Trophoblast cell (in vitro differentiated cells and primary cell): ENCODE measurements around the gene C11orf58.
A peak's percentile ranks its signal among the peaks of the same experiment; 100 is the strongest.

Source experiments
- DNase-seq, 2 donors: peaks; one replicate each; pipeline ENCODE4 v3.0.0-alpha.2; 2016
- H2AFZ ChIP-seq: 2 replicates; pipeline ENCODE4 v1.6.1; 2013; ENCODE audit warnings: low read length, moderate library complexity, mild to moderate bottlenecking; ENCODE audit not compliant: insufficient read depth, poor library complexity
- H2AK5ac ChIP-seq: 2 replicates; pipeline ENCODE4 v1.6.1; 2013; ENCODE audit warnings: mild to moderate bottlenecking, low read length
- H2BK120ac ChIP-seq: 2 replicates; pipeline ENCODE4 v1.6.1; 2013; ENCODE audit warnings: low read length, mild to moderate bottlenecking, moderate library complexity; ENCODE audit not compliant: insufficient read depth, poor library complexity
- H2BK12ac ChIP-seq: 2 replicates; pipeline ENCODE4 v1.6.1; 2013; ENCODE audit warnings: mild to moderate bottlenecking, low read length, moderate library complexity
- H2BK5ac ChIP-seq: 2 replicates; pipeline ENCODE4 v1.6.1; 2013; ENCODE audit warnings: low read length, low read depth, moderate library complexity, mild to moderate bottlenecking; ENCODE audit not compliant: poor library complexity
- H3K14ac ChIP-seq: 2 replicates; pipeline ENCODE4 v1.6.1; 2013; ENCODE audit warnings: mild to moderate bottlenecking, low read length
- H3K18ac ChIP-seq: 2 replicates; pipeline ENCODE4 v1.6.1; 2013; ENCODE audit warnings: mild to moderate bottlenecking, low read length
- H3K23ac ChIP-seq: 2 replicates; pipeline ENCODE4 v1.6.1; 2013; ENCODE audit warnings: low read length
- H3K27ac ChIP-seq: 2 replicates; pipeline ENCODE4 v1.5.1; 2013; ENCODE audit warnings: low read depth, mild to moderate bottlenecking, inconsistent platforms, low read length, moderate library complexity
- H3K27me3 ChIP-seq: 2 replicates; pipeline ENCODE4 v1.6.1; 2013; ENCODE audit warnings: inconsistent platforms, mild to moderate bottlenecking, low read length, moderate library complexity; ENCODE audit not compliant: insufficient read depth
- H3K36me3 ChIP-seq, 2 experiments: 1 replicate in 1 of 2; 2 replicates in 1 of 2; pipeline ENCODE4 v1.6.1; 2013; ENCODE audit warnings: low read length in 2 of 2, mild to moderate bottlenecking in 2 of 2, moderate library complexity in 1 of 2; ENCODE audit not compliant: insufficient read depth in 2 of 2, control insufficient read depth in 1 of 2
- H3K4ac ChIP-seq: 2 replicates; pipeline ENCODE4 v1.6.1; 2013; ENCODE audit warnings: low read depth, mild to moderate bottlenecking, low read length, moderate library complexity
- H3K4me1 ChIP-seq, 2 experiments: 1 replicate in 1 of 2; 2 replicates in 1 of 2; pipeline ENCODE4 v1.6.1; 2013; ENCODE audit warnings: low read length in 2 of 2, mild to moderate bottlenecking in 2 of 2, moderate library complexity in 1 of 2; ENCODE audit not compliant: insufficient read depth in 2 of 2, control insufficient read depth in 1 of 2
- H3K4me2 ChIP-seq: 2 replicates; pipeline ENCODE4 v1.6.1; 2013; ENCODE audit warnings: inconsistent platforms, mild to moderate bottlenecking, low read length, moderate library complexity
- H3K4me3 ChIP-seq: 2 replicates; pipeline ENCODE4 v1.5.1; 2013; ENCODE audit warnings: mild to moderate bottlenecking, low read depth, low read length, inconsistent platforms
- H3K79me1 ChIP-seq: one replicate; pipeline ENCODE4 v1.6.1; 2013; ENCODE audit warnings: low read length
- H3K79me2 ChIP-seq: 2 replicates; pipeline ENCODE4 v1.6.1; 2013; ENCODE audit warnings: low read length, mild to moderate bottlenecking; ENCODE audit not compliant: control insufficient read depth, insufficient read depth, poor library complexity
- H3K9ac ChIP-seq: 2 replicates; pipeline ENCODE4 v1.6.1; 2013; ENCODE audit warnings: mild to moderate bottlenecking, low read length
- H3K9me3 ChIP-seq: 2 replicates; pipeline ENCODE4 v1.6.1; 2013; ENCODE audit warnings: low read depth, mild to moderate bottlenecking, control low read depth, inconsistent platforms, low read length; ENCODE audit not compliant: insufficient read depth
- H4K12ac ChIP-seq: 2 replicates; pipeline ENCODE4 v1.6.1; 2013; ENCODE audit warnings: low read depth, mild to moderate bottlenecking, low read length, moderate library complexity
- H4K8ac ChIP-seq: 2 replicates; pipeline ENCODE4 v1.6.1; 2013; ENCODE audit warnings: low read depth, mild to moderate bottlenecking, low read length, moderate library complexity
- H4K91ac ChIP-seq: one replicate; pipeline ENCODE4 v1.6.1; 2013; ENCODE audit warnings: low read depth, mild to moderate bottlenecking, low read length, moderate library complexity
- WGBS: extraction: QIAGEN DNeasy Blood & Tissue Kit; methylation state at CpG from one replicate; pipeline ENCODE4 v1.1.7; 2013; ENCODE audit warnings: missing lambda C conversion rate; ENCODE audit not compliant: insufficient read length, insufficient coverage; ENCODE audit errors: extremely low coverage; 5-methylcytosine and 5-hydroxymethylcytosine counted together

The C11orf58 gene

DNA sequence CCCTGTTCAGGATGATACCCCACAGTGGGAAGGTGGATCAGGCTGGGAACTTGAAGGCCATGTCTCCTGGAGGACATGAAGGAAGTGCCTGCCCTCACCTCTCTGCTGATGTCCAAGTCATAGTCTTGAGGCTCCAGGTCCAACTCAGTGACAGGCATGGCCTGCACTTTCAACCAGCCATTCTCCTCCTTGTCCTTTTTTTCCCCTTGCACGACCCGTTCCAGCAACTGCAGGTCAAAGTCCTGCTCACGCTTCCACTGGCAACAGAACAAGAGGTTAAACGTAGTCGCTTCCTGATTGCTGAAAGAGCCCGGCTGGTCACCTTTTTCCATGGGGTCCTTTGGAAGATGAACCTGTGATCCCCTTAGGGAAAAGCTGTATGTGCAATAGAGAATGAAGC lies 47.7 kb downstream of the C11orf58 start:
- Histone ChIP-seq H3K9ac (no peak overlapping the region), H4K8ac (no peak overlapping the region), H3K14ac (no peak overlapping the region), H3K79me1 (peaks cover 9% of the 10 kb centered on the region), H2BK12ac (no peak overlapping the region), H2BK5ac (no peak overlapping the region), H3K23ac (no peak overlapping the region), H2AFZ (no peak overlapping the region), H3K36me3 (peaks cover 50 to 72% of the 10 kb centered on the region in 2 experiments), H3K4ac (no peak overlapping the region), H3K79me2 (no peaks in the 10 kb centered on the region), H2AK5ac (no peak overlapping the region), H3K4me3 (no peak overlapping the region), H4K12ac (no peak overlapping the region), H3K18ac (no peak overlapping the region), H2BK120ac (no peak overlapping the region), H4K91ac (no peak overlapping the region), H3K9me3 (peaks cover 3% of the 10 kb centered on the region), H3K4me2 (no peak overlapping the region), H3K4me1 (peaks cover 21 to 26% of the 10 kb centered on the region in 2 experiments), H3K27me3 (no peaks in the 10 kb centered on the region), H3K27ac (no peak overlapping the region)
- WGBS: no CpG with 5 or more reads among the region's 6 CpGs
- no peak for DNase-seq

DNA sequence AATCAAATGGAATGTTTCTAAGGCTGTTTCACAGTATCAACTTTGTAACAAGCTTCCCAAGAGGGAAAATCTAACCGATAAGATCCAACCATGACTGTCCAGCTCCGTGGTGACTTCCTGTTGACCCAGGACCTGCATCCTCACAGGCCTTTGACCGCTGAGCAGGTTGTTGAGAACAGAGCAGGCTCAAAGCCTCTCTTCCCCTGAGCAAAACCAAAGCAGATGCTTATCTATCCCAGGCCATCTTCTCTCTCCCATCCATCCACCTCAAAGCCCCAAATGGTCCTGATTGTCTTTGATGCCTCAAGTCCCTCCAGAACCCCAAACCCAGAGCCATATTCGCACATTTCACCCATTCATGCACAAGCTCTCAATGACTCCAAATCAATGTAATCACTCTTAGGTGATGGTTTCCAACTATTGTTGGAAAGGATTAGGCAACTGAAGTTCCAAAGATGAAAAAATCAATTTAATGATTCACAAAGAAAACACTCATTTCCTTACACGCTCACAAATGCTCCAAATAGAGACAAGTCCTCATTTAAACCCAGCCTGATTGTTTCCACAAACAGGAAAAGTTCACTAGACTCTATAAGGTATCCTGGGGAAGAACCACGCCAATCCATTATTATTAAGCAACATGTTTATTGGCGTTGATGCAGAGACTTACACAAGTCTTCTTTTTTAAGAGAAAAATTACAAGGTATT lies 48.7 kb downstream of the C11orf58 start:
- Histone ChIP-seq H3K27ac (no peak overlapping the region), H2BK120ac (no peak overlapping the region)
- no peak for DNase-seq

DNA sequence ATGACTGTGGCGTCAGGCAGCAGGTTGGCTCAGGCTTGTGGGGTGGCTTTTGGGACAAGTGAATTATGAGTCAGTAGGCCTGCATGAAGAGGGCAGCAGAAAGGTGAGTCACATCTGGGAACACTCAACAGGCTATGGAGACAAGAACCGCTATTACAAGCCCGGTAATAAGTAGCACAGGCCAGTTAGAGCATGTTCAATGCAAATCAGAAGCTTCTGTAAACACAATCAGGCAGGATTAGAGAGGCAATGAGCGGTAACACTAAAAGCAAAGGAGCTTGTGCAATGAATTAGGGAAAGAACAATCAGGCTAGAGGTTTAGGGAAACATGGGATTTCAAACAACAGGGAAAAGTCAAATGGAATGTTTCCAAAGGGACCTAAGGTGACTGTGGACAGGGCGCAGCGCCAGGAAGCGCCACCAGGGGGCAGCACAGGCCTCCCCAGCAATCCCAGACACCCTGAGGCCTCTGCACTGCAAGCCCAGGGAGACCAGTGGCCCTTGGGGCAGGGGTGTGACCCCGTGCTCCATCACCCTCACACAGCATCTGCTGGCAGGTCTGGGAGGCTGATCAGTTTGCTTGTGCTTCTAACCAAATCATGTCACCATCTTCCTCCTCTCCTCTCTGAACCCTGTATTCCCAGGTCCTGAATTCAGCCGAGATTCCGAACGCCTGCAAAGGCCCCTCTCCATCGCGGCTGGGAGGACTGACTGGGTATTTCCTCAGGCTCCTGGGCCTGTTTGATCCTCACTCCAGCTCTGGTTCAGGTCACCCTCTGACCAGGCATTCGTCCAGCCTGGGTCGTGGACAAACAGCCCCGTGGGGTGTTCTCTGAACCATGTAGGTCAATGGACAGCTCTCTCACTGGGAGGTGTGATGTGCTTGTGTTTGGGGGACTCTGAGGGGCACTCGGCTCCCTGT lies 50.0 kb downstream of the C11orf58 start:
- no CpG with 5 or more reads among the region's 17 CpGs for WGBS
- Histone ChIP-seq H2BK120ac (no peak overlapping the region), H3K27ac (no peak overlapping the region), H2BK5ac (no peak overlapping the region), H3K23ac (no peak overlapping the region), H2BK12ac (no peak overlapping the region), H3K79me2 (no peaks in the 10 kb centered on the region), H3K27me3 (no peaks in the 10 kb centered on the region), H2AFZ (no peak overlapping the region), H3K18ac (no peak overlapping the region), H3K4me1 (peaks cover 12 to 31% of the 10 kb centered on the region in 2 experiments), H2AK5ac (no peak overlapping the region), H3K14ac (peak overlapping the region; percentile 24), H3K9me3 (no peaks in the 10 kb centered on the region), H3K4me2 (no peak overlapping the region), H3K4me3 (no peak overlapping the region), H3K79me1 (peaks cover 11% of the 10 kb centered on the region), H3K9ac (no peak overlapping the region), H3K4ac (no peak overlapping the region), H4K12ac (peak overlapping the region; percentile 46), H4K8ac (no peak overlapping the region), H4K91ac (peak overlapping the region; percentile 4), H3K36me3 (peaks cover 45 to 64% of the 10 kb centered on the region in 2 experiments)
- DNase-seq: peak; percentile 74 to 79

More for the DNA sequence above, 48.7 kb downstream of the C11orf58 start:
- Histone ChIP-seq H3K79me1 (peaks cover 12% of the 10 kb centered on the region), H2BK12ac (no peak overlapping the region), H3K9me3 (peaks cover 3% of the 10 kb centered on the region), H3K14ac (no peak overlapping the region), H3K4me2 (no peak overlapping the region), H2AK5ac (no peak overlapping the region), H4K12ac (no peak overlapping the region), H3K4ac (no peak overlapping the region), H3K18ac (no peak overlapping the region), H4K8ac (no peak overlapping the region), H2AFZ (no peak overlapping the region), H3K4me1 (peaks cover 19 to 32% of the 10 kb centered on the region in 2 experiments), H3K9ac (no peak overlapping the region), H3K4me3 (no peak overlapping the region), H3K27me3 (no peaks in the 10 kb centered on the region), H4K91ac (no peak overlapping the region), H3K36me3 (peaks cover 49 to 67% of the 10 kb centered on the region in 2 experiments), H2BK5ac (no peak overlapping the region), H3K79me2 (no peaks in the 10 kb centered on the region), H3K23ac (no peak overlapping the region)
- WGBS: no CpG with 5 or more reads among the region's 7 CpGs

DNA sequence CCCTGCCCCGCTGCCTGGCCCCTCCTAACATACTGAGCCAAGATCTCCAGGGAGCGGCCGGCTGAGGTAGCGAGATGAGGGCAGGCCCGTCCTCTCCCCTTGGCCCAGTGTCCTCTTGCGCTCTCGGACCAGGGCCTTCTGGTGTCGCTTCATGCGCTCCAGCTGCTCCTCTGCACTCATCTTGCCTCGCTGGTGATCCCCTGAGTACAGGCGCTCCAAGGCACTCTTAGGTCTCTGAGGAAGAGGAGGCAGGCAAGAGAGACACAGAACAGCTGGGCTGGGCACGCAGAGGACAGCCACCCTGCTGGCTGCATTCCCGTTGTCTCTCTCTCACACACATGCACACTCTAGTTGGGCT lies 50.6 kb downstream of the C11orf58 start:
- Histone ChIP-seq H2BK5ac (no peak overlapping the region), H2AFZ (no peak overlapping the region), H3K23ac (no peak overlapping the region), H3K14ac (peak overlapping the region; percentile 24), H4K12ac (peak overlapping the region; percentile 46), H4K8ac (no peak overlapping the region), H3K4ac (no peak overlapping the region), H3K18ac (no peak overlapping the region), H2AK5ac (no peak overlapping the region), H3K27me3 (no peaks in the 10 kb centered on the region), H3K79me2 (no peaks in the 10 kb centered on the region), H3K27ac (no peak overlapping the region), H4K91ac (peak overlapping the region; percentile 4), H2BK120ac (no peak overlapping the region), H3K9ac (no peak overlapping the region), H3K4me3 (no peak overlapping the region), H3K36me3 (peaks cover 49 to 65% of the 10 kb centered on the region in 2 experiments), H3K4me2 (no peak overlapping the region), H3K79me1 (peaks cover 8% of the 10 kb centered on the region), H2BK12ac (no peak overlapping the region), H3K4me1 (peaks cover 8 to 25% of the 10 kb centered on the region in 2 experiments), H3K9me3 (no peaks in the 10 kb centered on the region)
- no CpG with 5 or more reads among the region's 13 CpGs for WGBS
- DNase-seq: no peak
